Measurements from ENCODE around the gene BTBD18.
"Not testable (repeated sequence)": the region's sequence is repeated elsewhere in the genome, so short reads cannot be mapped to it uniquely, and the experiment has no call there.

BTBD18 gene

DNA sequence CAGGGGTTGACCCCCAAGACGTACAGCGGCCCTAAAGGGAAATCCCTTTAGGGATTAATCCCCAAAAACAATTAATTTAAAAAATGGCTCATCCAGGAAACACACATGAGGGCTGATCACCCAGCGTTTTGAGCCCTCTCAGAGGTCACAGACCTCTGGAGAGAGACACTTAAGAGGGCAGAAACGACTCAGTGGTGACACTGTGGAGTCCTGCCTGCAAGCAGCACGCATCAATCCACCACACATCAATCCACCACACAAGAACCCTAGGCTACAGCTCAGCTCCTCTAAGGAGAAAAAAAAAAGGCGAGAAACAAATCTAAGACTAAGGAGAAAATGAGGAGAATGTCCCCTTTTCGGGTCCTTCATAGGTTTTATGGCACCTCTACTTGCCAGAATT is 22.8 kb downstream of the BTBD18 start:
- DNase-seq, result no peak

DNA sequence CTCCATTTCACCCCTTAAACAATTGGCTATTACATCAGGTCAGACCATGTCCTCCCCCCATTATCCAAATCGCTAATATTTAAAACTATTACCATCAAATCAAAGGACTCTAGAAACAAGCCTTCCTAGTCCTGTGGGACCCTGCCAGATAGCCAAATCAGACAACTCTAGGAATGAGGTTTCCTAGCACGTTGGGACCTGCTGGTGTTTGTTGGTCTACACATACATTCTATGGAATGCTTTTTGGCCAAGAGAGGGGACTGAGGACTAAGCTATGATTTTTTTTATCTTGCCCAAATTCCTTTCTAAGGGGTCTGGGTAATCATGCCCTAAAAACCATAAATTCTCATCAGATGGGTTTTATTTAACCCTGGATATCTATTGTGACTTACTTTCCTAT is 24.4 kb downstream of the BTBD18 start:
- DNase-seq, result no peak

DNA sequence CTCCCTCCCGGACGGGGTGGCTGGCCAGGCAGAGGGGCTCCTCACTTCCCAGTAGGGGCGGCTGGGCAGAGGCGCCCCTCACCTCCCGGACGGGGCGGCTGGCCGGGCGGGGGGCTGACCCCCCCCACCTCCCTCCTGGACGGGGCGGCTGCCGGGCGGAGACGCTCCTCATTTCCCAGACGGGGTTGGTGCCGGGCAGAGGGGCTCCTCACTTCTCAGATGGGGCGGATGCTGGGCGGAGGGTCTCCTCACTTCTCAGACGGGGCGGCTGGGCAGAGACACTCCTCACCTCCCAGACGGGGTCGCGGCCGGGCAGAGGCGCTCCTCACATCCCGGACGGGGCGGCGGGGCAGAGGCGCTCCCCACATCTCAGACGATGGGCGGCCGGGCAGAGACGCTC is 34.9 kb downstream of the BTBD18 start:
- DNase-seq, result not testable (repeated sequence)

DNA sequence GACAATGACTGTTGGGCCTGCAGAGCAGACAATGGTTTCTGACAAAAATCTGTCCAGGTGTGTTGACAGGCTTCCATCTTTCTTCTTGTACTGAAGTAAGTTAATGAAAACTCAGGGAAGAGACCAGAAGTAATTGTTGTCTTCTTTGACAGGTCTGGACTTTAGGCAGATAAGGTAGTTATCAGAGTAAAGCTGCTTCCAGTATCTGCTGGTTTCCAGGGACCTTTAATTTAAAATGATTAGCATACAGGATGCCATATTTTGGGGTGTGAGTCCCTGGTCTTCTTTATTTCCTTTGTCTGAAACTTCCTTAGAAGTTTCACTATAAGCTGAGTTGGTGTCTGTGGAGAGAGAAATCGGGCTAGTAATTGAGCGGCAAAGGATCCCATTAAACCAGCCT is 37.8 kb downstream of the BTBD18 start:
- DNase-seq, result no peak

DNA sequence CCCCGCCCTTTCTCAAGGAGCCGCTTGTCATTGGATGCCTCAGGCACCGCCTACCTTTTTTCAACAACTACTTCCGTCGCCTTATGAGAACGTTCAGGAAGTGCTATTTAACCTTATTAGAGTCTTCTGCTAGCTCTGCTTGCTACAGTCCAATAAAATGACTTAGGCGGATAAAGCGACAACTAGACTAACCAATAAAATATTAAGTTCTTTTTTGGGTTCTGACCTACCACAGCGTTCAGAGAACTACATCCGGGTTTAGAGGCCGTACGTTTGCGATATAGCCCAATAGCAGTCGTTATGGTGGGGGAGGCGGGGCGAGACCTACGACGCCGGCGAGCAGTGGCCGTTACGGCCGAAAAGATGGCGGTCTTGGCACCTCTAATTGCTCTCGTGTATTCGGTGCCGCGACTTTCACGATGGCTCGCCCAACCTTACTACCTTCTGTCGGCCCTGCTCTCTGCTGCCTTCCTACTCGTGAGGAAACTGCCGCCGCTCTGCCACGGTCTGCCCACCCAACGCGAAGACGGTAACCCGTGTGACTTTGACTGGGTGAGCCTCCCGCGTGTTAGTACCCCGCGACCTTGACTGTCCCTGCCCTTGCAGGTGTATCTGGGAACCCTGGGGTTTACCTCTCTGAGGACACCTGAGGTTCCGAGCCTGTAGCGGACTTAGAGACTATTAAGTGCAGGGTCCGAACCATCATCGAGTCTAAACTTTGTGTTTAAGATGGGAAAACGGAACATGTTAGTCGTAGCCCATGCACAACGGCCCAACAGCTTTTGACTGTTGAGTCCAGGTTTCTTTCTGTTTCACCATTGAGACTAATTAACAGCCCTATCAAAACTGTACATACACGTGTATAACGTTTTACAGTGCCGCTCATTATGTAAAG is 39.1 kb downstream of the BTBD18 start, which contains the start of gene TMX2:
TSS of gene TMX2 (plus strand) at position 338 of the 895 bp plus-strand sequence. CDS start at position 364, 26 bp downstream.
- DNase-seq, result peak; percentile 88

DNA sequence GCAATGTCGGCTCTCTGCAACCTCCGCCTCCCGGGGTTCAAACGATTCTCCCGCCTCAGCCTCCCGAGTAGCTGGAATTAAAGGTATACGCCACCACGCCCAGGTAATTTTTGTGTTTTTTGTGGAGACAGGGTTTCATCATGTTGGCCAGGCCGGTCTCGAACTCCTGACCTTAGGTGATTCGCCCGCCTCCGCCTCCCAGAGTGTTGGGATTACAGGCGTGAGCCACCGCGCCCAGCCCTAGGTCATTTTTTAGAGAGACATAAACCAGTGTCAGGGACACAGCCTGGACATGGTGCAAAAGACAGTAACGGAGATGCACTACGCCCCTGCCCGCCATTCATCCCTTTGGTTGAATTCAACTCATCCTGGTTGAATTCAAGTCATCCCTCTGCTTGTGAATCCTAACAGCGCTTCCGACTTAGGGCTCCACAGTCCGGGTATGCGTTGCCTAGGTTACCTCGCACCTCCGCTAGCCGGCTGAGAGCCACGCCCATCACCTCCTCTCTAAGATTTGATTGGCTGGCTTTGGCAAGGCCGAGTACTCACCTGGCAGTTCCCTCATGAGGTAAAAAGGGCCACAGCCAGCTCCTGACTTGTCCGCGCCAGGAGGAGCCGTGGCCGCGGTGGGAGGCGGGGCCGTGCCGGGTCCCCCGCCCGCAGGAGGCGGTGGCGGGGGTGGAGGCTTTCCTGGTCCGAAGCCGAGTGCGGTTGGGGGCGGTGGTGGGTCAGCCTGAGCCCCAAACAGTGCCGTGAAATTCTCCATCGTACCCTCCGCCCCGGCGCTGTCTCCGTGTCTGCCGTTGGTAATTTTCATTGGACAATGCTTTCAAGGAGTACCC is 40.0 kb downstream of the BTBD18 start, which contains the start of gene MED19:
TSS of gene MED19 (minus strand) at position 802 of the 842 bp plus-strand sequence. CDS start at position 766, 36 bp downstream.
- peak; percentile 65 for DNase-seq

DNA sequence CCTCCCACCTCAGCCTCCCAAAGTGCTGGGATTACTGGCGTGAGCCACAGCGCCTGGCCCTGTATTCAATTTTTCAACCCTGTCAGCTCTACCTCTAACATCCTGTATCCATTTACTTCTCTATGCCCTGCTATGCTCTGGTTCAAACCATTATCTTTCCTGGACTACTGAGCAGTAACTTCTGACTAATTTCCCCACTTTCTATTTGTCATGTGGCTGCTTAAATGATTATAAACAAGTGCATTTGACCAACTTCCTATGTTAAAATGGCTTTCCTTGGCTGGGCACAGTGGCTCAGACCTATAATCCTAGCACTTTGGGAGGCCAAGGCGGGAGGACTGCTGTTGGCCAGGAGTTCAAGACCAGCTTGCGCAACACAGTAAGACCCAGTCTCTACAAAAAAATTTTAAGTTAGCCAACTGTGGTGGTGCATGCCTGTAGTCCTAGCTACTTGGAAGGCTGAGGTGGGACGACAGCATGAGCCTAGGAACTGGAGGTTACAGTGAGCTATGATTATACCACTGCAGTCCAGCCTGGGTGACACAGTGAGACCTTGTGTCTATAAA is 41.7 kb downstream of the BTBD18 start:
- no peak for DNase-seq

DNA sequence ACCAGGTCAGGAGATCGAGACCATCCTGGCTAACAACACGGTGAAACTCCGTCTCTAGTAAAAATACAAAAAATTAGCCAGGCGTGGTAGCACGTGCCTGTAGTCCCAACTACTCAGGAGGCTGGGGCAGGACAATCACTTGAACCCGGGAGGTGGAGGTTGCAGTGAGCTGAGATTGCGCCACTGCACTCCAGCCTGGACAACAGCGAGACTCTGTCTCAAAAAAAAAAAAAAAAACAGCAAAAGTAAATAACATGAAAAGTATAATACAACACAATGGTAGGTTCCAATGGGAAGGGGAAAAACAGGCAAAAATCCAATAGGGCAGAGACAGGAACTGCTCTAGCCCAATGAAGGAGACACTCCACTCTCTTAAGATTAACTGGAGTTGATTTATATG is 46.2 kb downstream of the BTBD18 start:
- DNase-seq, result not testable (repeated sequence)

DNA sequence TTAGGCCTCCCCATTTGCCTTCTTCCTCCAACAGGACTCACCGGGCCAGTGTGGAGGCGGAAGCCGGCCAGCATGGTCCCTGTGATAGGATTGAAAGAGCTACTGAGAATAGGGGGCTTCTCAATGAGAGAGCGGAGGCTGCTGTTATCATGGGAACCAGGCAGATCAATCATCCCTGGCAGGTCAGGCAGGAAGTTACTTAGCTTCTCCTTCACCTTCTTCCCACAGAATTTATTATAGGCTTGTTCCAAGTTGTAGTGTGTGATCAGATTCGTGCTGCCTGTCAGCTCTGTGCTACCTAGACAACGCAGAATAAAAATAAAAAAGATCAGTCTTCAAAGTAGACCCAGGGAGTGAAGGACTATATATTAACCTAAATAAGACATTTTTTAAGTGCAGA is 46.7 kb downstream of the BTBD18 start:
- DNase-seq, result no peak

DNA sequence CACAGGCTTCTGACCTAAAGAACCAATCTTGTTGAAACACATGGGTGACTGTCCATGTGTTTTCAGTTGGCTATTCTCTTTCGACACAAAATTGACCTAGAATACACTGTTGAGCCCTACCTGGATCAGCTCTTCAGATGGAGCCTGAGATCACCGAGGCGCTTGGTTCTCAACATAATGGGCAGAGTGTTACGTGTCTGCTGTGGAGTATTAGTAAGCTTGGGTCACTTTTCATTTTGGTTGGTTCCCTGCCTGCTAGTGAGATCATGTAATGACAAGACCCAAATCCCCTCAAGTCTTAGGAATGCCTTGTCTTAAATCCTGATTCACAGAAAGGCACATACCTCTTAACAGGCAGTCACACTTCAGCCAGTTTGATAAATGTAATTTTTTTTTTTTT is 48.3 kb downstream of the BTBD18 start:
- no peak for DNase-seq

DNA sequence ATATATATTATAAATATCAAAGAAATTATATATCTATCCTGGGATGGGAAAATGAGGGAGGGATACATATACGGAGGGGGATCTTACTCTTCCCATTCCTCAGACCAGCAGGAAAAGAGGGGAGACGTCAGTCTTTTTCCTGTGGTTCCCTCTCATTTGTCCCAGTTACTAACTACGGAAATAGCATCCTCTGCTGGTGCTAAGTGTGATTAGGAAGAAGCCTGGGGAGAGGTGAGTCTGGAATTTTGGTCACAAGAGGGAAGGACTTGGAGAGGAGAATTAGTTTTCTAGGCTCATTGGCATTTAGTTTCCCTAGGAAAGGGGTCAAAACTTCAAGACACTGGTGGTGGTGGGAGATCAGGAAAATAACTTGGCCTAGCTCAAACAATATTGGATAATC is 51.2 kb downstream of the BTBD18 start:
- DNase-seq, result no peak

DNA sequence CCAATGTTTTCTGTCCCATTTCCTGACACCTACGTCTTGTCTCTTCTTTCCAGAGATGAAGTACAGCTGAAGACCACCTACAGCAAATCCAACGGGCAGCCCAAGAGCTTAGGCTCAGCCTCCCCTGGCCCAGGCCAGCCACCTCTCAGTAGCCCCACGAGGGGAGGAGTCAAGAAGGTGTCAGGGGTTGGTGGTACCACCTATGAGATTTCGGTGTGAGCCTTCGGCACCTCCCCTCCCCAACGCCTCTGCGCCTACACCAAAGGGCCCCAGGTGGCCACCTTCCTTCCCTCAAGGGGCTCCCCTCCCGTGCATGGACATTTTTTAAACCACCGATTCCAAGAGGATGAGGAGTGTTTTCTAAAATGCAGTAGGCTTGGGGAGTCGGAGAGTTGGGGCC is 51.8 kb downstream of the BTBD18 start:
- DNase-seq, result no peak

DNA sequence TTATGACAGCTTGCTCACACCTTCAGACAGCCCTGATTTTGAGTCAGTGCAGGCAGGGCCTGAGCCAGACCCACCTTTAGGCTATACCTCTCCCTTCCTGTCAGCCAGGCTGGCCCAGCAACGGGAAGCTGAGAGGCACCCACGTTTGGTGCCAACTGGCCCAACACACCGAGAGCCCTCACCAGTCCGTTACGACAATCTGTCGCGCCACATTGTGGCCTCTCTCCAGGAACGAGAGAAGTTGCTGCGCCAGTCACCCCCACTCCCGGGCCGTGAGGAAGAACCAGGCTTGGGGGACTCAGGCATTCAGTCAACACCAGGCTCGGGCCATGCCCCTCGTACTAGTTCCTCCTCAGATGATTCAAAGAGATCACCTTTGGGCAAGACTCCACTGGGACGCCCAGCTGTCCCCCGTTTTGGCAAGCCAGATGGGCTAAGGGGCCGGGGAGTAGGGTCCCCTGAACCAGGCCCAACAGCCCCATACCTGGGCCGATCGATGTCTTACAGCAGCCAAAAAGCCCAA is 52.7 kb downstream of the BTBD18 start:
- DNase-seq, result no peak
